ENCODE measurements around the gene CLN6.

The CLN6 gene

DNA sequence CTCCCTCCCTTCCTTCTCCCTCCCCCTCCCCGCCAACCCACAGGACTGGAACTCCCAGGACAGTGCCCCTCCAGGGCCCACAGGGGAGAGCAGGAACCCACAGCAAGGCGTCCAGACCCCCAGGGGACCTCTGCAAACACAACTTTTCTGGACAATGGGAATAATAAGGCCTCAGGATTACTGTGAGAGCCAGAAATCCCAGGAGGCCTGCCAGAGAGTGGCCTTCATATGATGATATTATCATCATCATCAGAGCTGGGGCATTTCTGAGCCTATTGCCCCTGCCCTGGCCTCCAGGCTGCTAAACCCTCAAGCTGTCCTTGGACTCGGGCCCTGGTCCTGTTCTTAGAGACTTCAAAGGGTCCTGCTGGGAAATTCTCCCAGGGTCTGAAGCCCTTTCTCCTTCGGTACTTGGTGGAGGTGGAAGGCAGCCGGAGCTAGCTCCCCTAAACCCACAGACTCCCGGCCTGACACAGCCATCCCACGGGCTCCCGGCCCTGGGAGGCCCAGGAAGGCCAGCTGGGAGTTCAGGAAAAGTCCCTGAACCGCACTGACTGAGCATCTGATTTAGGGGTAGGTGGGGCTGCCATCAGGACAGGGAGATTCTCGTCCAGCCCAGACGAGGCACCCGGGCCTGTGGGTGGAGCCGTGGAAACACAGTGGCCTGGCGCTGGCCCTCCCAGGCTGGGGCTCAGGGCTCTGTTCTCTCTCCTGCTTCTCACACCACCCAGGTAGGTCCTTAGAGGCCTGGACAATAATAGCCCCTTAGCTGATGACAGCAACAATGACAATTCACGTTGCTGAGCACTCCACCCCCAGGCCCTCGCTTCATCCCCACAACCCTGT lies 29.3 kb downstream of the CLN6 start:
- peaks cover 19% of the 10 kb centered on the region for H3K4me1 ChIP-seq (ENCODE audit: insufficient read depth, insufficient read length)
- peaks cover 39% of the 10 kb centered on the region for H3K36me3 ChIP-seq (ENCODE audit: insufficient read depth, insufficient read length, low read length)
- no peaks in the 10 kb centered on the region for H3K27me3 ChIP-seq (ENCODE audit: insufficient read depth, insufficient read length)
- no peak for TF ChIP-seq ZNF274 (IDR thresholded peaks at IDR 0.05; ENCODE audit: low read depth, low read length)
- no peak for TF ChIP-seq SUZ12 (IDR thresholded peaks at IDR 0.05; ENCODE audit: extremely low read depth, insufficient read depth, insufficient read length)
- TF ChIP-seq YY1 (IDR thresholded peaks at IDR 0.05; ENCODE audit: insufficient read depth, insufficient read length) = no peak
- no peak overlapping the region for H3K4me3 ChIP-seq (ENCODE audit: insufficient read length, low read depth)
- H3K9ac ChIP-seq (ENCODE audit: insufficient read length, low read depth) = peak overlapping the region; percentile 13
- no peaks in the 10 kb centered on the region for H3K9me3 ChIP-seq (ENCODE audit: insufficient read depth, low read length)
- DNase-seq (ENCODE audit: low read depth, low spot score) = no peak

GRCh38 chr15:68199340-68199739 lies 30.2 kb downstream of the CLN6 start:
- H3K4me1 ChIP-seq (ENCODE audit: insufficient read depth, insufficient read length) = peaks cover 14% of the 10 kb centered on the region
- H3K4me3 ChIP-seq (ENCODE audit: insufficient read length, low read depth) = no peak overlapping the region
- no peaks in the 10 kb centered on the region for H3K9me3 ChIP-seq (ENCODE audit: insufficient read depth, low read length)
- H3K36me3 ChIP-seq (ENCODE audit: insufficient read depth, insufficient read length, low read length) = peaks cover 37% of the 10 kb centered on the region
- DNase-seq (ENCODE audit: low read depth, low spot score) = no peak
- TF ChIP-seq YY1 (IDR thresholded peaks at IDR 0.05; ENCODE audit: insufficient read depth, insufficient read length) (no peak), SUZ12 (IDR thresholded peaks at IDR 0.05; ENCODE audit: extremely low read depth, insufficient read depth, insufficient read length) (no peak), ZNF274 (IDR thresholded peaks at IDR 0.05; ENCODE audit: low read depth, low read length) (no peak)
- H3K27me3 ChIP-seq (ENCODE audit: insufficient read depth, insufficient read length) = no peaks in the 10 kb centered on the region
- H3K9ac ChIP-seq (ENCODE audit: insufficient read length, low read depth) = no peak overlapping the region

DNA sequence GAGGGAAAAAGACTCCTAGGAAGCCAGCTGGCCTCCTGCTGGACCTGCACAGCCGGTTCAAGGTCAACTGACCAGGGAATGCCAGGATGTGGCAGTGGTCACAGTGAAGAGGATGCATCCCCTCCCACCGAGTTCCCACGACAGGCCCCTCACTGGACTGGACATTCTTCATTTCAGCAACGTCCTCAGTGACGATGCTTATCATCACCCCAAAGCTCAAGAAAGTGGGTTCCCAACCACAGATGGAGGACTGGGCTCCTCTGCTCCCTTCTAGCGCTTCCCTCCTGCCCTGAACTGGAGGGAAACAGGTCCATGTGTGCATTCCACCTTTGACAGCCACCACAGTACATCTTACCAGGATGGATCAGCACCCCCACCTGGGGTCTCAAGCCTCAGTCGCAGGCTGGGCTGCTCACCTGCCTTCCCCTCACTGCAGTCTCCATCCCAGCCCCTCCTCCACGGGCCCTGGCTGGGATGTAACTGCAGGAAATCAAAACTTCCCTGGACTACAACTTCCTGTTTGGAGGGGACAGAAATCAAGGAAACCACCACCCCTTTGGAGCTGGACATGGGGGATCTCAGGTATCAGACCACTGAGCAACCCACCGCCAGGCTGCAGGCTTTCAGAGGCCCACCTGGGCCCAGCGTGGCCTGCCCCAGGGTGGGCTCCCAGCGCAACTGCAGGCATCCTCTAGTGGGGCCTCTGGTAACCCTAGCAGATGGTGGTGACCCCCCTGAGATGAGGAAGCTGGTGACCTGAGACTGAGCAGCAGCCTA lies 31.7 kb downstream of the CLN6 start:
- no peak for DNase-seq (ENCODE audit: low read depth, low spot score)
- Histone ChIP-seq H3K4me3 (ENCODE audit: insufficient read length, low read depth) (no peak overlapping the region), H3K36me3 (ENCODE audit: insufficient read depth, insufficient read length, low read length) (peaks cover 50% of the 10 kb centered on the region), H3K9ac (ENCODE audit: insufficient read length, low read depth) (no peak overlapping the region), H3K27me3 (ENCODE audit: insufficient read depth, insufficient read length) (no peaks in the 10 kb centered on the region), H3K4me1 (ENCODE audit: insufficient read depth, insufficient read length) (peaks cover 13% of the 10 kb centered on the region), H3K9me3 (ENCODE audit: insufficient read depth, low read length) (no peaks in the 10 kb centered on the region)
- TF ChIP-seq SUZ12 (IDR thresholded peaks at IDR 0.05; ENCODE audit: extremely low read depth, insufficient read depth, insufficient read length) (no peak), ZNF274 (IDR thresholded peaks at IDR 0.05; ENCODE audit: low read depth, low read length) (no peak), YY1 (IDR thresholded peaks at IDR 0.05; ENCODE audit: insufficient read depth, insufficient read length) (no peak)

- Histone ChIP-seq H3K9ac (ENCODE audit: insufficient read length, low read depth) (no peak overlapping the region), H3K36me3 (ENCODE audit: insufficient read depth, insufficient read length, low read length) (peaks cover 58% of the 10 kb centered on the region)
- TF ChIP-seq SUZ12 (IDR thresholded peaks at IDR 0.05; ENCODE audit: extremely low read depth, insufficient read depth, insufficient read length) (no peak), YY1 (IDR thresholded peaks at IDR 0.05; ENCODE audit: insufficient read depth, insufficient read length) (no peak), ZNF274 (IDR thresholded peaks at IDR 0.05; ENCODE audit: low read depth, low read length) (no peak)
Measured at GRCh38 chr15:68197170-68197492, 32.4 kb downstream of the CLN6 start.

DNA sequence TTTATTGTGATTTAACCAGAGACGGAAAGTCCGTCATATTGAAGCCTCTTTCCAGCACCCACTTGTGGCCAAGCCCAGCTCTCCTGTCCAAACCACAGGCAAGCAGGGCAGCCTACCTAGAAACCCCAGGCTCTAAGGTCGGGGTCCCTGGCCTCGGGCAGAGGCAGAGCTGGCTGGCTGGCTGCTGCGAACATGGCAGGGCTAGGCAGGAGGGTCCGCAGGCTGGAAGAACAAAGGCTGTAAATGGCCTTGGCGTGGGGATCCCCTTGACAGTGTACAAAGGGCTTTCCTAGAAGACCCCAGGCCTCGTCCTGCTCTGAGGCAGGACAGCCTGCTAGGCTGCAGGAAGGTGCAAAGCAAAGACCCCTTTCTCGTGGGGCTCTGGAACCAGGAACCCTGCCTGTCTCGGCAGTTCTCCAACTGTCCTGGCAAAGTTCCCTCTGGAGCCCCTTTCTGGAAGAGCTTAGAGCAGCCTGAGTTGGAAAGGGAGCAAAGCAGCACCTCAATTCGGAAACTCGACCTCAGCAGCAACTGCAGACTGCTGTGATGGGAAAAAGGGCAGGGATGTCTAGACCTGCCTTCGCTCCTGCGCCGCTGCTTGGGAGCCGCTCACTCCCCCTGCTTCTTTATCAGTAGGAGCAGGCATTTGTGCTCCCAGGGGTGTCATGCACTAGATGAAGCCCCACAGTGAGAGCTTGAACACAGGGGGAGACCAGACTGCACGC lies 32.9 kb downstream of the CLN6 start:
- no peak for TF ChIP-seq YY1 (IDR thresholded peaks at IDR 0.05; ENCODE audit: insufficient read depth, insufficient read length)
- TF ChIP-seq ZNF274 (IDR thresholded peaks at IDR 0.05; ENCODE audit: low read depth, low read length) = no peak
- no peak for TF ChIP-seq SUZ12 (IDR thresholded peaks at IDR 0.05; ENCODE audit: extremely low read depth, insufficient read depth, insufficient read length)
- H3K9me3 ChIP-seq (ENCODE audit: insufficient read depth, low read length) = no peaks in the 10 kb centered on the region
- peaks cover 15% of the 10 kb centered on the region for H3K4me1 ChIP-seq (ENCODE audit: insufficient read depth, insufficient read length)
- H3K9ac ChIP-seq (ENCODE audit: insufficient read length, low read depth) = no peak overlapping the region
- H3K4me3 ChIP-seq (ENCODE audit: insufficient read length, low read depth) = no peak overlapping the region
- H3K27me3 ChIP-seq (ENCODE audit: insufficient read depth, insufficient read length) = no peaks in the 10 kb centered on the region
- H3K36me3 ChIP-seq (ENCODE audit: insufficient read depth, insufficient read length, low read length) = peaks cover 61% of the 10 kb centered on the region
- no peak for DNase-seq (ENCODE audit: low read depth, low spot score)

More at GRCh38 chr15:68197170-68197492, 32.4 kb downstream of the CLN6 start:
- peaks cover 13% of the 10 kb centered on the region for H3K4me1 ChIP-seq (ENCODE audit: insufficient read depth, insufficient read length)
- no peaks in the 10 kb centered on the region for H3K27me3 ChIP-seq (ENCODE audit: insufficient read depth, insufficient read length)
- H3K9me3 ChIP-seq (ENCODE audit: insufficient read depth, low read length) = no peaks in the 10 kb centered on the region
- no peak for DNase-seq (ENCODE audit: low read depth, low spot score)
- H3K4me3 ChIP-seq (ENCODE audit: insufficient read length, low read depth) = no peak overlapping the region

GRCh38 chr15:68195336-68196112 lies 34.0 kb downstream of the CLN6 start:
- H3K36me3 ChIP-seq (ENCODE audit: insufficient read depth, insufficient read length, low read length) = peaks cover 57% of the 10 kb centered on the region

More at GRCh38 chr15:68195336-68196112, 34.0 kb downstream of the CLN6 start:
- TF ChIP-seq SUZ12 (IDR thresholded peaks at IDR 0.05; ENCODE audit: extremely low read depth, insufficient read depth, insufficient read length) (no peak), ZNF274 (IDR thresholded peaks at IDR 0.05; ENCODE audit: low read depth, low read length) (no peak), YY1 (IDR thresholded peaks at IDR 0.05; ENCODE audit: insufficient read depth, insufficient read length) (no peak)
- Histone ChIP-seq H3K4me3 (ENCODE audit: insufficient read length, low read depth) (no peak overlapping the region), H3K9me3 (ENCODE audit: insufficient read depth, low read length) (no peaks in the 10 kb centered on the region), H3K4me1 (ENCODE audit: insufficient read depth, insufficient read length) (peaks cover 11% of the 10 kb centered on the region), H3K27me3 (ENCODE audit: insufficient read depth, insufficient read length) (no peaks in the 10 kb centered on the region), H3K9ac (ENCODE audit: insufficient read length, low read depth) (no peak overlapping the region)
- no peak for DNase-seq (ENCODE audit: low read depth, low spot score)
